Right ventricle myocardium inferior (tissue), 1 donor: ENCODE data around the gene PDE4D. TPM values are rescaled to one million over a fixed set of nuclear protein-coding genes. Genes with fewer than 3 reads are reported as not detected.

Experiments used
- ATAC-seq: fragments of 200-7000 bp; cut with Tn5 transposase; one replicate; pipeline ENCODE4 v1.9.1; 2020; ENCODE audit warnings: mild to moderate bottlenecking, moderate library complexity
- DNase-seq: peaks from one replicate; pipeline ENCODE4 v3.0.0; 2021; ENCODE audit errors: missing footprints
- intact Hi-C: fragments of 100-400 bp; cut with DNase I; formaldehyde crosslinking; loops from one replicate; pipeline ENCODE4 v1.11.0; 2022
- total RNA-seq: library from RNA; stranded (reverse); fragmentation: NEBNext Ultra II Directional; extraction: Animal tissue kit (Norgen Biotek cat#: 25700); gene quantifications from one replicate; pipeline ENCODE4 v1.2.1, GENCODE V29; 2021
- donor health status: DM: no; HTN: yes; CAD: no; lungs with severe emphysema.

Gene PDE4D
- total RNA-seq, 1 donor from 2014 or later = 36.7 TPM

GRCh38 chr5:59116231-59116865 is 777.2 kb downstream of the PDE4D start:
- intact Hi-C loops = no loop called here
- ATAC-seq = no peak

DNA sequence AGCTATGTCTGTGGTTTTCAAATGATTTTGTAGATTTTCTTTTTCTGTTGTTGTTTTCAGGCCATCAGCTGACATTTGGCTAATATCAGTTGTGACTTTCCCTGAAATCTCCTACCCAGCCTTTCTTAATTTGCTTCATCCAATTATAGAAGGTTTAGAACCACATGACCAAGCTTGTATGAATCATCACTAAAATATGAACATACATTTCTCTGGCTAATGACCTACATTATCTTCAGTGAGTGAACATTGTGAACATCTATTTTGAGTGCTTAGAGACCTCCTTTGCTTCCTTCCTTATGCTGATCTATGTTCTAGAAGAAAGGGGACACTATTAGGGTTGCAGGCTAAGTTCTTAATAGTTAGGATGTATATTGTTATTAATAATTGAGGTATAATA is 778.2 kb downstream of the PDE4D start:
- intact Hi-C loops = no loop called here
- no peak for DNase-seq

More at GRCh38 chr5:59116231-59116865, 777.2 kb downstream of the PDE4D start:
- no peak for DNase-seq

GRCh38 chr5:59109383-59109782 is 784.1 kb downstream of the PDE4D start:
- intact Hi-C loops = no loop called here
- DNase-seq (no peak), ATAC-seq (peak; percentile 40)

More for the DNA sequence above, 778.2 kb downstream of the PDE4D start:
- no peak for ATAC-seq

DNA sequence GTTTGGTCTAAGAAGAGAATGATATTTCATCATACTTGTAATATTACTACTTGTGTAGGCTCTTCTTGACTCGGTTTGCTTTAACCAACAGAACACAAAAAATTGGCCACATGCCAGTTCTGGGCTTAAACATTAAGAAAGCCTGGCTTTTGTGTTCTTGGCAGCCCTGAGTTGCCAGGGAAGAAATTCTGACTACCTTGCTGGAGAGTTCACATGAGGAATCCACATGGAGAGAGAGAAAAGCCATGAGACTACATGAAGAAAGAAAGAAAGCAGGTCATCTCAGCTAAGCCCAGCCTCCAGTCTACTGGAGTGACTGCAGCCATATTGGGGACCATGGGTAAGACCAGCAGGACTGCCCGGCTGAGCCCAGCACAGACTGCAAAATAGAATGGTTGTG is 785.8 kb downstream of the PDE4D start:
- ATAC-seq = no peak
- intact Hi-C loops = no loop called here
- no peak for DNase-seq

DNA sequence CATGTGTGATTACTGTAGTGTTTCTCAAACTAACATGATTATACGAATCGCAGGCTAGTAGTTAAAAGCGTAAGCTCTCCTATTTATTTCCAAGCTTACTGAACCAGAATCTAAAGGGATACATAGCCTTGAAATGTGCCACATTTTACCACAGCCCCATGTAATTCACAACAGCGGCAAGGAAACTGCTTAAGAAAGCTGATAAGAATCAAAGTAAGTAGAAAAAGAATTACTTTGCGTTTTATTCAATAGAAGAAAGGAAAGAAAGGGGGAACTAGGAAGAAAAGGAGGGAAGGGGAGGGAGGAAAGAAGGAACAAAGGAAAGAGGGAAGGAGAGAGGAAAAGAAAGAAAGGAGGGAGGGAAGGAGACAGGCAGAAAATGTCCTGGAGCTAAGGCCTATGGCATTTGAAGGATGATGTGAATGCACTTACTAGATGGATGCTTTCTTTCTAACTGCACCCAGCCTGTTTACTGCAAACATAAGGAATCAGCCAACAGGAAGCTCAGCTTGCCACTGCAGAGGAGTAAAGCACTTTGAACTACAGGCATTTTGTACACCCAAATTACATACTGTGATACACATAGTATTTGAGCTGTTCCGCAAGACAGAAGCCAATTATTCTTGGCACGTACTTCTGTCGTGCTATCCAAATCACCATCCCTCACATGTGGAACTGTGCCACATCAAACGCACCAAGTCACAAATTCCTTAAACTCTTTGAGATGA is 789.0 kb downstream of the PDE4D start:
- ATAC-seq (no peak), DNase-seq (no peak)
- intact Hi-C loops = no loop called here

DNA sequence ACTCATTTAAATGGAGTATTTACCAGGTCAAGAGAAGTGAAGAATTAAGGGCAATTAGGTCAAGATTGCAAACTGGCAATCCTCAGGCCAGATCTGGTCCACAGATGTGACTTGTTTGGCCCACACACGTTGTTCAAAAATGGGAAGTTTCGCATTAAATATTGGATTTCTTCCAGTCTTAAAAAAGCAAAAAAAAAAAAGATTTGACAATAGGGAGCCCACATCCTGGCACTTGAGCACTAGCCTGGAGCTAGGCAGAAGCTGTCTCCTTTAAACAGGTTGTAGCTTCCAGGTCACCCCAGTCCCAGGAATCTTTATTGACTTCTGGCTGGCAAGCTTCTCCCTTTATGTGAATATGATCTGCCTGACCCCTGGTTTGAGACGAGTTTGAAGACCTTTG is 790.2 kb downstream of the PDE4D start:
- no peak for DNase-seq
- no peak for ATAC-seq
- intact Hi-C loops = no loop called here

GRCh38 chr5:59102437-59102836 is 791.1 kb downstream of the PDE4D start:
- DNase-seq (no peak), ATAC-seq (no peak)
- intact Hi-C loops = no loop called here

GRCh38 chr5:59100875-59101274 is 792.7 kb downstream of the PDE4D start:
- ATAC-seq (no peak), DNase-seq (no peak)
- intact Hi-C loops = no loop called here

GRCh38 chr5:59099995-59100345 is 793.6 kb downstream of the PDE4D start:
- DNase-seq (no peak), ATAC-seq (no peak)
- intact Hi-C loops = no loop called here

DNA sequence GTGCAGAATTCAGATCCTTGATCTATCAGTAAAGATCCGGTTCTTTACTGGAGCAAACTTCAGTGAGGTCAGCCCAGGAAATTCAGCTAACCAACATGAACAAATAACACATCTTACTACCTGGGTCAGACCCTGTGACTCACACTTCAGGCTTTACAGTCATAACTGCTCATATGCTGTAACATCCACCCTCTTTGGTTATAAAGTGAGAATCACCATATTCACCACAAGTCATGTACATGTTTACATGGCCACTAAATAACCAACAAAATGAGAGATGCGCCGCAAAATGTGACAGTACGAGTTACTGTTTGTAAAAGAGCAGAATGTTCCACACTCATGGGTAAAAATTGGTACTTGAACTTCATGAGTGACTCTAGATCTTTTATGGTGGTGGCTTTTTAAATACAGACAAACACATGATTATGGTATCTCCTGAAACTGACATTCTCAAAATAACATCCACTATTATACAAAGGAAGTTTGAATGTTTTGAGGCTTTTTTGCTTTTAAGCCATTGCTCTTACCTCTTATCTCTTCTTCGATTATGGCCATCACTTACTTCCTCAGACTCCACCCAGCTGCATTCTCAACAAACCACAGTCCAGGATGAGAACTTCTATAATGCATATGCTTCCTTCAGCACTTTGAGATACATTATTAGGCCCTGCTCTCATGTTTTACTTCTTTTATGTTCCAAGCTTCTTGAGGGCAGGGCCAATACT is 794.1 kb downstream of the PDE4D start:
- DNase-seq = no peak
- ATAC-seq = no peak
- intact Hi-C loops = no loop called here

- DNase-seq = no peak
- ATAC-seq = no peak
- intact Hi-C loops = no loop called here
Observed at GRCh38 chr5:59098743-59099142, 794.8 kb downstream of the PDE4D start.

GRCh38 chr5:59097712-59098111 is 795.8 kb downstream of the PDE4D start:
- intact Hi-C loops = no loop called here
- no peak for ATAC-seq
- no peak for DNase-seq

DNA sequence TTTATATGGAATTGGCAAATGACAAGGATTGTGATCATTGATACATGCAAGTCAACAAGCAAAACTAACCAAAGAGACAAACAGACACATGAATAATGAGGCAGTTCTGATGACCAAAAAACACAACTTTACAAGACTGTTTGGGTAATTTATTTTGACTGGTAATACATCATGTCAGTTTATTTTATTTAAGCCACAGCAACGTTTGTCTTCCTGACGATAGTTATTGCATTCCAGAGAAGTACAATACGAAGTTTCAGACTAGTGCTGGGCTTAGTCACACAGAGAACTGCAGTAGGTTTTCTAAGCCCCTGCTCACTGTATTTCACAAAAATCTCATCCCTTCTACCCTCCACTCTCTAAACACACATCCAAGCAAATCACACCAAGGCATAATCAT is 796.4 kb downstream of the PDE4D start:
- intact Hi-C loops = no loop called here
- ATAC-seq = no peak
- no peak for DNase-seq

GRCh38 chr5:59095480-59095879 is 798.0 kb downstream of the PDE4D start:
- ATAC-seq = peak; percentile 62

GRCh38 chr5:59094864-59095263 is 798.7 kb downstream of the PDE4D start:
- ATAC-seq = no peak
- intact Hi-C loops = no loop called here
- DNase-seq = no peak

More at GRCh38 chr5:59095480-59095879, 798.0 kb downstream of the PDE4D start:
- DNase-seq = no peak
- intact Hi-C loops = no loop called here

- DNase-seq (no peak), ATAC-seq (no peak)
- intact Hi-C loops = no loop called here
Observed at GRCh38 chr5:59093329-59093728, 800.2 kb downstream of the PDE4D start.

- DNase-seq (no peak), ATAC-seq (no peak)
- intact Hi-C loops = no loop called here
Observed at GRCh38 chr5:59092758-59093157, 800.8 kb downstream of the PDE4D start.

- no peak for DNase-seq
- intact Hi-C loops = no loop called here
- ATAC-seq = no peak
Observed at GRCh38 chr5:59091965-59092364, 801.6 kb downstream of the PDE4D start.

GRCh38 chr5:59090323-59090722 is 803.2 kb downstream of the PDE4D start:
- intact Hi-C loops = no loop called here

DNA sequence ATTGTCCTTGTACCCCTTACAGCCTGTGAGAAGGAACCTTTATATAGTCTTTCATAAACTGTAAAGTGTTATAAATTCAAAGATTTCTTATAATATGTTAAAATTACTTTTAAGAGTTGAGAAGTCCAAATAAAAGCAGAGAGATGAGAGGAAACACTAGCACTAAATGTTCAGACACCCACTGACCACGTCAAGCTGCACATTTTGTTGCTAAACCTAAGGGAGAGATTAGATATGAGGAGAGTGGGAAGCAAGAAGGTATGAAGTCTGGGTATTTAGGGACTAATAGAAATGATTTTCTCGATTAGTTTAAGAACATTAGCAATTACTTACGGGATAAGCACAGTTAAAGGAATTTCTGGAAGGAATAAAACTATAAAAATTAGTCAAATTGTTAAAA is 803.8 kb downstream of the PDE4D start:
- intact Hi-C loops = no loop called here
- DNase-seq = no peak
- no peak for ATAC-seq

More at GRCh38 chr5:59090323-59090722, 803.2 kb downstream of the PDE4D start:
- ATAC-seq (no peak), DNase-seq (no peak)
